GM12891 (cell line): Measurements from ENCODE around the gene NATD1.

Experiments used
- POLR2A ChIP-seq: IDR thresholded peaks from 2 replicates; pipeline ENCODE4 v1.6.1; 2011; ENCODE audit warnings: low read depth, low read length, control low read depth
- POLR2AphosphoS5 ChIP-seq: IDR thresholded peaks from 2 replicates; pipeline ENCODE4 v1.6.1; 2011; ENCODE audit warnings: low read depth, low read length, control low read depth
- POU2F2 ChIP-seq: IDR thresholded peaks from 2 replicates; pipeline ENCODE4 v1.6.1; 2011; ENCODE audit warnings: low read depth, mild to moderate bottlenecking, control low read depth, low read length, moderate library complexity
- SPI1 ChIP-seq: IDR thresholded peaks from 2 replicates; pipeline ENCODE4 v1.6.1; 2011; ENCODE audit warnings: low read depth, low read length, control low read depth
- TAF1 ChIP-seq: IDR thresholded peaks from 2 replicates; pipeline ENCODE4 v1.6.1; 2011; ENCODE audit warnings: low read depth, low read length, control low read depth

DNA sequence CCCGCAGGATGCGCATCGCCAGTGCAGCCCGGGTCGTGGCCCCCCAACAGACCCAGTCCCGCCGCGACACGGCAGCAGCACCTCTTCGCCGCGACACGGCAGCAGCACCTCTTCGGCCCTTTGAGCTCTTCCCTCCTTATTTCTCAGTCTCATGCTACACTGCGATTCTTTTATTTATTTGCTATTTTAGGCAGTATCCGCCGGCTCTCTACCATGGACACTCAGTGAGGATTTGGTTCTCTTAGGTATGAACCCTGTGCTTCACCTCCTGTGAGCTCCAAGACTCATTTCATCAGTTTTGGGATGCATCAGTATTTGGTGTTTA is 23.0 kb upstream of the NATD1 start:
- TF ChIP-seq POLR2AphosphoS5 (no peak), TAF1 (no peak), POLR2A (no peak), POU2F2 (no peak), SPI1 (no peak)
